Body of pancreas (tissue), 4 donors: Measurements from ENCODE around the gene LETMD1.

Experiments used
- CTCF ChIP-seq, 7 experiments: fragments of 450-650 bp in 4 of 7; fragments of 200-600 bp in 3 of 7; sonication (generic) in 3 of 7; IDR thresholded peaks; one replicate each; pipeline ENCODE4 v1.5.1; 2016 to 2019; ENCODE audit warnings: antibody characterized with exemption in 7 of 7
- POLR2A ChIP-seq, 3 donors: fragments of 450-650 bp; IDR thresholded peaks; one replicate each; pipeline ENCODE4 v1.6.1; 2016; ENCODE audit warnings: antibody characterized with exemption in 3 of 3, mild to moderate bottlenecking in 2 of 3

DNA sequence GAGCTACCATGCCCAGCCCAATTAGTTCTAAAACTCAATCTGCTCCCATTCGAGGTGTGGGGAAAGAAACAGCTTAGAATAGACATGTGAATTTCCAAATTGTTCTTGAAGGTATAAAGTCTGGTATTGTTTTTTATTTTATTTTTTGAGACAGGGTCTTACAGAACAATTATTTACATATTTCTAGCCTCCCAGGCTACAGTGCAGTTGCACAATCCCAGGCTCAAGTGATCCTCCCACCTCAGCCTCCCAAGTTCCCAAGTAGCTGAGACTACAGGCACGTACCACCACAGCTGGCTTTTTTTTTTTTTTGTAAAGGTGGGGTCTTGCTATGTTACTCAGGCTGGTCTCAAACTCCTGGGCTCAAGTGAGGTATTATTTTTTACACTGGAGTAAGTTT, 28.2 kb upstream of the LETMD1 start:
- TF ChIP-seq CTCF (IDR thresholded peaks at IDR 0.05) (no peak), POLR2A (IDR thresholded peaks at IDR 0.05) (no peak)
